HG03025 (cell line): Measurements from ENCODE around the gene SPNS3.

ENCODE experiments used
- ATAC-seq: cut with Tn5 transposase; IDR thresholded peaks from one replicate; pipeline ENCODE4 v1.9.1; 2021; ENCODE audit warnings: mild to moderate bottlenecking, moderate library complexity; ENCODE audit not compliant: unreplicated experiment, low FRiP score

SPNS3 gene

GRCh38 chr17:4463818-4464476, 30.2 kb downstream of the SPNS3 start:
- ATAC-seq, result no peak

- ATAC-seq, result no peak
Measured at GRCh38 chr17:4465786-4466185, 32.0 kb downstream of the SPNS3 start.

- ATAC-seq, result no peak
Measured at GRCh38 chr17:4467287-4467686, 33.5 kb downstream of the SPNS3 start.

- ATAC-seq, result no peak
Measured at GRCh38 chr17:4469552-4469951, 35.8 kb downstream of the SPNS3 start.

GRCh38 chr17:4472286-4472685, 38.5 kb downstream of the SPNS3 start:
- ATAC-seq, result no peak

GRCh38 chr17:4474093-4474492, 40.4 kb downstream of the SPNS3 start:
- no peak for ATAC-seq

- no peak for ATAC-seq
Measured at GRCh38 chr17:4475001-4475400, 41.3 kb downstream of the SPNS3 start.

- no peak for ATAC-seq
Measured at GRCh38 chr17:4475463-4475862, 41.7 kb downstream of the SPNS3 start.

- ATAC-seq, result no peak
Measured at GRCh38 chr17:4476017-4476416, 42.3 kb downstream of the SPNS3 start.

- ATAC-seq, result no peak
Measured at GRCh38 chr17:4476511-4477070, 42.9 kb downstream of the SPNS3 start.

GRCh38 chr17:4477255-4477791, 43.6 kb downstream of the SPNS3 start:
- ATAC-seq, result no peak

GRCh38 chr17:4478318-4478830, 44.6 kb downstream of the SPNS3 start:
- ATAC-seq, result no peak

- no peak for ATAC-seq
Measured at GRCh38 chr17:4479340-4479981, 45.7 kb downstream of the SPNS3 start.

- no peak for ATAC-seq
Measured at GRCh38 chr17:4479982-4480751, 46.4 kb downstream of the SPNS3 start.

- no peak for ATAC-seq
Measured at GRCh38 chr17:4480929-4481898, 47.5 kb downstream of the SPNS3 start.

- ATAC-seq, result no peak
Measured at GRCh38 chr17:4482338-4483011, 48.7 kb downstream of the SPNS3 start.

- no peak for ATAC-seq
Measured at GRCh38 chr17:4483012-4483840, 49.5 kb downstream of the SPNS3 start.
